ENCODE results near the gene IMP4.
"Not testable (repeated sequence)": the region's sequence is repeated elsewhere in the genome, so short reads cannot be mapped to it uniquely, and the experiment has no call there.

DNA sequence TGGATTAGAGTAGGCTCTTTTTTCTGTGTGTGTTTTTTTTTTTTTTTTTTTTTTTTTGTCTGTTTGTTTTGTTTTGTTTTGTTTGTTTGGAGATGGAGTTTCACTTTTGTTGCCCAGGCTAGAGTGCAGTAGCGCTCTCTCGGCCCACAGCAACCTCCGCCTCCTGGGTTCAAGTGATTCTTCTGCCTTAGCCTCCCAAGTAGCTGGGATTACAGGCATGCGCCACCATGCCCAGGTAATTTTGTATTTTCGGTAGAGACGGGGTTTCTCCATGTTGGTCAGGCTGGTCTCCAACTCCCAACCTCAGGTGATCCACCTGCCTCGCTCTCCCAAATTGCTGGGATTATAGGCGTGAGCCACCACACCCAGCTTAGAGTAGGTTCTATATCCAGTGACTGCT, 9.4 kb upstream of the IMP4 start:
- TF ChIP-seq, protein P1, sequence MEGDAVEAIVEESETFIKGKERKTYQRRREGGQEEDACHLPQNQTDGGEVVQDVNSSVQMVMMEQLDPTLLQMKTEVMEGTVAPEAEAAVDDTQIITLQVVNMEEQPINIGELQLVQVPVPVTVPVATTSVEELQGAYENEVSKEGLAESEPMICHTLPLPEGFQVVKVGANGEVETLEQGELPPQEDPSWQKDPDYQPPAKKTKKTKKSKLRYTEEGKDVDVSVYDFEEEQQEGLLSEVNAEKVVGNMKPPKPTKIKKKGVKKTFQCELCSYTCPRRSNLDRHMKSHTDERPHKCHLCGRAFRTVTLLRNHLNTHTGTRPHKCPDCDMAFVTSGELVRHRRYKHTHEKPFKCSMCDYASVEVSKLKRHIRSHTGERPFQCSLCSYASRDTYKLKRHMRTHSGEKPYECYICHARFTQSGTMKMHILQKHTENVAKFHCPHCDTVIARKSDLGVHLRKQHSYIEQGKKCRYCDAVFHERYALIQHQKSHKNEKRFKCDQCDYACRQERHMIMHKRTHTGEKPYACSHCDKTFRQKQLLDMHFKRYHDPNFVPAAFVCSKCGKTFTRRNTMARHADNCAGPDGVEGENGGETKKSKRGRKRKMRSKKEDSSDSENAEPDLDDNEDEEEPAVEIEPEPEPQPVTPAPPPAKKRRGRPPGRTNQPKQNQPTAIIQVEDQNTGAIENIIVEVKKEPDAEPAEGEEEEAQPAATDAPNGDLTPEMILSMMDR (tag by site-specific recombination; IDR thresholded peaks at IDR 0.05) = not testable (repeated sequence)
- TF ChIP-seq KLF9 (tag by site-specific recombination; IDR thresholded peaks at IDR 0.05; ENCODE audit: low read depth); ZNF140 (tag by site-specific recombination; IDR thresholded peaks at IDR 0.05); ZNF121 (tag by site-specific recombination; IDR thresholded peaks at IDR 0.05); ZBTB1 (tag by site-specific recombination; IDR thresholded peaks at IDR 0.05); ZNF221 (tag by site-specific recombination; IDR thresholded peaks at IDR 0.05; ENCODE audit: borderline replicate concordance): not testable (repeated sequence)
- TF ChIP-seq, protein P2, sequence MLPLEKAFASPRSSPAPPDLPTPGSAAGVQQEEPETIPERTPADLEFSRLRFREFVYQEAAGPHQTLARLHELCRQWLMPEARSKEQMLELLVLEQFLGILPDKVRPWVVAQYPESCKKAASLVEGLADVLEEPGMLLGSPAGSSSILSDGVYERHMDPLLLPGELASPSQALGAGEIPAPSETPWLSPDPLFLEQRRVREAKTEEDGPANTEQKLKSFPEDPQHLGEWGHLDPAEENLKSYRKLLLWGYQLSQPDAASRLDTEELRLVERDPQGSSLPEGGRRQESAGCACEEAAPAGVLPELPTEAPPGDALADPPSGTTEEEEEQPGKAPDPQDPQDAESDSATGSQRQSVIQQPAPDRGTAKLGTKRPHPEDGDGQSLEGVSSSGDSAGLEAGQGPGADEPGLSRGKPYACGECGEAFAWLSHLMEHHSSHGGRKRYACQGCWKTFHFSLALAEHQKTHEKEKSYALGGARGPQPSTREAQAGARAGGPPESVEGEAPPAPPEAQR (tag by site-specific recombination; IDR thresholded peaks at IDR 0.05) = not testable (repeated sequence)
- TF ChIP-seq, protein P3, sequence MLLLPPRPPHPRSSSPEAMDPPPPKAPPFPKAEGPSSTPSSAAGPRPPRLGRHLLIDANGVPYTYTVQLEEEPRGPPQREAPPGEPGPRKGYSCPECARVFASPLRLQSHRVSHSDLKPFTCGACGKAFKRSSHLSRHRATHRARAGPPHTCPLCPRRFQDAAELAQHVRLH (tag by site-specific recombination; IDR thresholded peaks at IDR 0.05) = not testable (repeated sequence)
